ENCODE measurements around the gene DHCR24.

- no peak for TF ChIP-seq CTCF (IDR thresholded peaks at IDR 0.05; ENCODE audit: low read length)
- TF ChIP-seq EZH2 (optimal IDR thresholded peaks at IDR 0.05; ENCODE audit: low read depth, low read length) = no peak
- TF ChIP-seq EZH2phosphoT487 (IDR thresholded peaks at IDR 0.05; ENCODE audit: low read length) = no peak
These were observed 70.0 kb downstream of the DHCR24 start for GRCh38 chr1:54816951-54817350.
